ENCODE measurements around the gene CHRM1.
A peak's percentile ranks its signal among the peaks of the same experiment; 100 is the strongest.

Gene CHRM1

GRCh38 chr11:62925308-62925707 lies 4.1 kb upstream of the CHRM1 start:
- no peak for TF ChIP-seq ZFX (IDR thresholded peaks at IDR 0.05; ENCODE audit: borderline replicate concordance)
- TF ChIP-seq CTCF (IDR thresholded peaks at IDR 0.05) = no peak
- no peak overlapping the region for H3K27ac ChIP-seq

GRCh38 chr11:62923601-62924411 lies 2.6 kb upstream of the CHRM1 start:
- no peak overlapping the region for H3K27ac ChIP-seq
- TF ChIP-seq ZFX (IDR thresholded peaks at IDR 0.05; ENCODE audit: borderline replicate concordance) (no peak), CTCF (IDR thresholded peaks at IDR 0.05) (no peak)

GRCh38 chr11:62922653-62923431 lies 1.7 kb upstream of the CHRM1 start:
- peak overlapping the region; percentile 82 for H3K27ac ChIP-seq
- no peak for TF ChIP-seq ZFX (IDR thresholded peaks at IDR 0.05; ENCODE audit: borderline replicate concordance)
- peak; percentile 82 for TF ChIP-seq CTCF (IDR thresholded peaks at IDR 0.05)

- TF ChIP-seq CTCF (IDR thresholded peaks at IDR 0.05) = no peak
- TF ChIP-seq ZFX (IDR thresholded peaks at IDR 0.05; ENCODE audit: borderline replicate concordance) = no peak
- H3K27ac ChIP-seq = peak overlapping the region; percentile 82
Measured at GRCh38 chr11:62922189-62922589, 1.0 kb upstream of the CHRM1 start.

GRCh38 chr11:62921573-62922188 lies 518 bp upstream of the CHRM1 start:
- H3K27ac ChIP-seq = peak overlapping the region; percentile 82
- TF ChIP-seq ZFX (IDR thresholded peaks at IDR 0.05; ENCODE audit: borderline replicate concordance) = no peak
- TF ChIP-seq CTCF (IDR thresholded peaks at IDR 0.05) = no peak

GRCh38 chr11:62919898-62920640 lies 1.1 kb downstream of the CHRM1 start:
- H3K27ac ChIP-seq = no peak overlapping the region

More at GRCh38 chr11:62919898-62920640, 1.1 kb downstream of the CHRM1 start:
- no peak for TF ChIP-seq CTCF (IDR thresholded peaks at IDR 0.05)
- no peak for TF ChIP-seq ZFX (IDR thresholded peaks at IDR 0.05; ENCODE audit: borderline replicate concordance)

All from 22Rv1 (cell line).